DOHH2 (cell line): ENCODE measurements around the gene A4GNT.

Experiments used
- H3F3A ChIP-seq: fragments of 200-600 bp; sonication (generic), shearing (Covaris generic); 2 replicates; pipeline ENCODE4 v1.6.0; 2016; ENCODE audit warnings: antibody characterized with exemption, mild to moderate bottlenecking; ENCODE audit not compliant: control insufficient read depth, insufficient read depth
- H3K27ac ChIP-seq: fragments of 200-600 bp; sonication (generic); 2 replicates; pipeline ENCODE4 v1.5.1; 2014; ENCODE audit warnings: low read depth, mild to moderate bottlenecking, low read length, moderate library complexity
- H3K27me3 ChIP-seq: fragments of 200-600 bp; sonication (generic); 2 replicates; pipeline ENCODE4 v1.6.1; 2014; ENCODE audit warnings: mild to moderate bottlenecking, low read length, mixed read lengths; ENCODE audit not compliant: control insufficient read depth
- H3K36me3 ChIP-seq: fragments of 200-600 bp; sonication (generic); 2 replicates; pipeline ENCODE4 v1.6.1; 2014; ENCODE audit warnings: mild to moderate bottlenecking, low read length, moderate library complexity, mixed read lengths; ENCODE audit not compliant: control insufficient read depth
- H3K4me1 ChIP-seq: fragments of 200-600 bp; sonication (generic); 2 replicates; pipeline ENCODE4 v1.6.1; 2014; ENCODE audit warnings: mild to moderate bottlenecking, low read length, mixed read lengths; ENCODE audit not compliant: control insufficient read depth
- H3K4me2 ChIP-seq: fragments of 200-600 bp; sonication (generic); 2 replicates; pipeline ENCODE4 v1.6.0; 2014; ENCODE audit warnings: mild to moderate bottlenecking, low read length, moderate library complexity
- H3K4me3 ChIP-seq: fragments of 200-600 bp; sonication (generic); 2 replicates; pipeline ENCODE4 v1.5.1; 2014; ENCODE audit warnings: mild to moderate bottlenecking, low read length, mixed read lengths
- H3K79me2 ChIP-seq: fragments of 200-600 bp; sonication (generic); 2 replicates; pipeline ENCODE4 v1.6.1; 2014; ENCODE audit warnings: mild to moderate bottlenecking, low read length, mixed read lengths; ENCODE audit not compliant: control insufficient read depth
- H3K9me2 ChIP-seq: fragments of 200-600 bp; sonication (generic); replicated peaks from 2 replicates; pipeline ENCODE4 v1.6.1; 2014; ENCODE audit warnings: mild to moderate bottlenecking, low read length, mixed read lengths; ENCODE audit not compliant: control insufficient read depth
- H3K9me3 ChIP-seq: fragments of 200-600 bp; sonication (generic); 2 replicates; pipeline ENCODE4 v1.6.1; 2014; ENCODE audit warnings: antibody characterized with exemption, low read length, mixed read lengths; ENCODE audit not compliant: control insufficient read depth, insufficient read depth
- H4K20me1 ChIP-seq: fragments of 200-600 bp; sonication (generic); 2 replicates; pipeline ENCODE4 v1.6.0; 2014; ENCODE audit warnings: low read depth, mild to moderate bottlenecking, antibody characterized with exemption, low read length, moderate library complexity; ENCODE audit not compliant: control insufficient read depth, insufficient read depth
- CTCF ChIP-seq: fragments of 200-600 bp; sonication (generic); IDR thresholded peaks from one replicate; pipeline ENCODE4 v1.5.1; 2014; ENCODE audit warnings: antibody characterized with exemption, mild to moderate bottlenecking, low read depth, low read length; ENCODE audit not compliant: poor library complexity, severe bottlenecking
- EZH2phosphoT487 ChIP-seq: fragments of 200-600 bp; sonication (generic); IDR thresholded peaks from 2 replicates; pipeline ENCODE4 v1.6.1; 2017; ENCODE audit warnings: borderline replicate concordance, mild to moderate bottlenecking, antibody characterized with exemption, low read length, moderate library complexity, mixed read lengths

A4GNT gene

GRCh38 chr3:138119423-138119766, 12.8 kb downstream of the A4GNT start:
- H3K79me2 ChIP-seq = no peaks in the 10 kb centered on the region
- no peaks in the 10 kb centered on the region for H3K36me3 ChIP-seq
- no peak for TF ChIP-seq EZH2phosphoT487
- no peak for TF ChIP-seq CTCF
- no peak overlapping the region for H3K4me3 ChIP-seq
- H3K27me3 ChIP-seq = peaks cover 15% of the 10 kb centered on the region
- no peaks in the 10 kb centered on the region for H3K9me3 ChIP-seq
- H4K20me1 ChIP-seq = no peaks in the 10 kb centered on the region
- H3K27ac ChIP-seq = no peak overlapping the region
- no peaks in the 10 kb centered on the region for H3K9me2 ChIP-seq
- H3K4me2 ChIP-seq = no peak overlapping the region
- peaks cover 5% of the 10 kb centered on the region; the same call in 1 of the 2 replicates for H3K4me1 ChIP-seq
- H3F3A ChIP-seq = no peaks in the 10 kb centered on the region

DNA sequence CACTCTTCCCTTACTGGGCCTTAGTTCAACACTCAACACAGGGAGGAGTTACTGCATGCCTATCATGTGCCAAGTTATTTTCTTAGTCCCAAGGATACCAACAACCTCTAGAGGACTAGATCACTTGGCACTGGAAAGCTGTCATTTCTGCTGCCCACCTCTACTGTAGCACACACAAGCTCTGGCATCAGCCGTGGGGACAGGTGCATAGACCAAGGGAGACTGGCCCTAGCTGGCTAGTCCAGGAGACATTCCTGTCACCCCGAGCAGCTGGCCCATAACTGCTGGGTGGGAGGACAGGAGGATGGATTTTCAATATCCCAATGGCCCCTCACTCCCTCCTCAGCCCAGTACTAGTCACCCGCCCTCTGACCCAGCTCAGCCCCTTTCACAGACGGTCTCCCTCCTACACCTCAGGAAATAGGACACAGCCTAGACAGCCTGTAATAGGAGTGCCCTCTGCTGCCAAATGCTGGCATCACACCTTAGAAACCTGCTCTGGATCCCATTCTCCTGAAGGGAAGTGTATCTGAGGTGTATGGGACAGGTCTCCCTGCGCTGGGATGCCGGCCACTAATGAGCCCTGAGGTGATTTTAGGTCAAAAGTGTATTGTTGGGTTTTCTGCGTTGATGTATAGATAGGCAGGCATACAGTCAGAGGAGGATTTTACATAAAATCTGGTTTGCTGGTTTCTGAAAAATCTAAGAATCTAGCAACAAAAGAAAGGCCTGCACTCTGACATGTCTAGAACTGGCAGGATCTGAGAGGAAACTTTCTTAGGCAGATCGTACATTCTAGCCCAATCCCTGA, 13.4 kb downstream of the A4GNT start:
- Histone ChIP-seq H3K4me3 (no peak overlapping the region), H3K9me3 (no peaks in the 10 kb centered on the region), H3K4me1 (peaks cover 5% of the 10 kb centered on the region; the same call in 1 of the 2 replicates), H3K36me3 (no peaks in the 10 kb centered on the region), H3F3A (no peaks in the 10 kb centered on the region), H3K27me3 (peaks cover 20% of the 10 kb centered on the region), H4K20me1 (no peaks in the 10 kb centered on the region), H3K9me2 (no peaks in the 10 kb centered on the region), H3K4me2 (no peak overlapping the region), H3K79me2 (no peaks in the 10 kb centered on the region), H3K27ac (no peak overlapping the region)
- TF ChIP-seq EZH2phosphoT487 (no peak), CTCF (peak; percentile 75)

GRCh38 chr3:138114988-138115971, 16.9 kb downstream of the A4GNT start, which contains the start of gene DZIP1L:
Gene DZIP1L, minus strand, starts transcription at chr3:138115608. Its CDS starts 11,637 bp downstream, at chr3:138103971.
- H3K9me3 ChIP-seq = no peaks in the 10 kb centered on the region
- no peaks in the 10 kb centered on the region for H3K79me2 ChIP-seq
- H3F3A ChIP-seq = no peaks in the 10 kb centered on the region
- H3K4me3 ChIP-seq = peak within 1 kb of the TSS; percentile 52
- TF ChIP-seq EZH2phosphoT487 (no peak), CTCF (peak; percentile 33)
- H4K20me1 ChIP-seq = no peaks in the 10 kb centered on the region
- H3K9me2 ChIP-seq = no peaks in the 10 kb centered on the region
- H3K36me3 ChIP-seq = no peaks in the 10 kb centered on the region
- H3K4me2 ChIP-seq = peak within 1 kb of the TSS; percentile 56
- H3K27me3 ChIP-seq = peaks cover 23% of the 10 kb centered on the region
- H3K27ac ChIP-seq = no peak within 1 kb of the TSS
- H3K4me1 ChIP-seq = peaks cover 5% of the 10 kb centered on the region; the same call in 1 of the 2 replicates
